CD1c-positive myeloid dendritic cell (primary cell): ENCODE data around the gene CTR9.

Experiments
- DNase-seq: peaks from one replicate; pipeline ENCODE4 v3.0.0-alpha.2; 2016; ENCODE audit errors: extremely low spot score

CTR9 gene

DNA sequence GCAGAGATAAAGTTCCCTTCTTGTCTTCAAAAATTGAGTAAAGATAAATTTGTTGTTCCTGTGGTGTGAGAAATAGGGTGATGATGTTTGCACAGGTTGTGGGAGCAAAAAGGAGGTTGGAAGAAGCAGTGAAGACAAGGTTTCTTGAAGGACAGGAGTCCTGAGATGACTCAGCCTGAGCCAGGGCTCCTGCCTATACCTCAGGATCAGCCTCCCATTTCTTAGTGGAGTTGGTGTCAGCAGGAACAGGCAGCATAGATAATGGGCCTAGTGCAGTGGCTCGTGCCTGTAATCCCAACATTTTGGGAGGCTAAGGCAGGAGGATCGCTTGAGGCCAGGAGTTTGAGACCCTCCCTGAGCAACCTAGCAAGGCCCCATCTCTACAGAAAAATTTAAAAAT, 29.0 kb downstream of the CTR9 start:
- DNase-seq: no peak

DNA sequence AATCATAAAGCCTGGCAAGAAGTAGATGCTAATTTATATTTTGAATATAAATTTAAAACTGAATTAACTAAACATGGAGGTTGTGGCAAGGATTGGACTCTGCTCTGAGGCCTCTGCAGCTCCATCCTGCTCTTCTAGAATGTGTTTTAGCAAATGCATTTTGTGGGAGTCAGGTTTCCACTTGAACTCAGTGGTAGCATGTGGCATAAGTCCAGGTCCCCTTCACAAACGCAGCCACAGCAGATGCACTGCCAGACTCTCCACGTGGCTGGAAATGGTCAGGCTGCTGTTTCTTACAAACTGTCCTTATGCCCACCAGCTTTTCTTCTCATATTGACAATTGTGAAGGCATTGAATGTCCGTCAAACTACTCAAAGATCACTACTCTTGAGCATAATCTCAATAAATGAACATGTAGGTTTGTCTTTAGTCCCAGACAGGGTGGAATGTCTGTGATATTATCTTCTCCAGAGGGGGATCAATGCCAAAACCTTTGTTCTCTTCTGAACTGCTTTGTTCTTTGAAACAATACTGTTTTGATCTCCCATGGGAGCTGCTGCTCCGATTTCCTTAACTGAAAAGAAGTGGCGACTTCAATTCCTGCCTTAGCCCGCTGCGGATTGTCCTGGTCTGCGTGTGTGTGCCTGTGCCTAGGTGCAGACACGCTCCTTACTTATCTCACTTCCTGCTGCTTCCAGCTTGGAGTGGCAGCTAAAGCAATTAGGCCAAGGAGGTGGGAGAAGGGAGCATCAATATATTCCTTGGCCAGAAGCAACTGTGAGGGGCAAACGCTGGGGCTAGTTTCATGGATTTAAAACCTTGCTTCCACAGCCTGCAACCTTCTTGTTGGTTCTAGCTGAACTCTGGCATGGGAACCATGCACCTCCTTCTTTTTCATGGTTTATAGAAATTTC, 33.4 kb downstream of the CTR9 start:
- DNase-seq: no peak

DNA sequence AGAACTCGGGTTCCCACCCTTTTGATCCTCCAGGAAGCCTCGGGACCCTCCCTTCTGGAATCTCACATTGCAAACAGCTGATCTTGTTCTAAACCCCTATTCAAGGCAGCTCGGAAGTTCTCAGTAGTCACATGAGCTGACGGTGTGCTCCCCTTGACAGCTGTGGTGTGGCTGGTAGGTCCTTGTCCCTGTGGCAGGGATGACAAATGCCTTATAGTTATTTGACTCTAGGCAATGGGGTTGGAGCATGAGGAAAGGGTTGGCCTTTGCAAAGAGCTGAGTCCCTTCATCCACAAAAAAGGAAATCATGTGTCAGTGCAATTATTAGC, 34.1 kb downstream of the CTR9 start:
- DNase-seq: no peak

DNA sequence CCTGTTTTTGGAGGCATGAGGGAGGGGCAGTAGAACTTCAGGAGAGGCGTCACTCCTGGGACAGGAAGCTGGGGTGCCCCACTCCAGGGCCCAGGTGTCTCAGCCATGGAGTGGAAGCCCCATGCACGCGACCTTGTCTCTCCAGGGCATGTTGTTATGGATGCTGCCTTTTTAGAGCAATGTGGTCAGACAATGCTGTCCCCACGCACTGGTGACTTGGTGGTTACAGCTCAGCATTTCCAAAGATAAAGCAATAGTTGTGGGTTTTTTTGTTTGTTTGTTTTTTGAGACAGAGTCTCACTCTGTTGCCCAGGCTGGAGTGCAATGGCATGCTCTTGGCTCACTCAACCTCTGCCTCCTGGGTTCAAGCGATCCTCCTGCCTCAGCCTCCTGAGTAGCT, 35.4 kb downstream of the CTR9 start:
- DNase-seq: no peak

DNA sequence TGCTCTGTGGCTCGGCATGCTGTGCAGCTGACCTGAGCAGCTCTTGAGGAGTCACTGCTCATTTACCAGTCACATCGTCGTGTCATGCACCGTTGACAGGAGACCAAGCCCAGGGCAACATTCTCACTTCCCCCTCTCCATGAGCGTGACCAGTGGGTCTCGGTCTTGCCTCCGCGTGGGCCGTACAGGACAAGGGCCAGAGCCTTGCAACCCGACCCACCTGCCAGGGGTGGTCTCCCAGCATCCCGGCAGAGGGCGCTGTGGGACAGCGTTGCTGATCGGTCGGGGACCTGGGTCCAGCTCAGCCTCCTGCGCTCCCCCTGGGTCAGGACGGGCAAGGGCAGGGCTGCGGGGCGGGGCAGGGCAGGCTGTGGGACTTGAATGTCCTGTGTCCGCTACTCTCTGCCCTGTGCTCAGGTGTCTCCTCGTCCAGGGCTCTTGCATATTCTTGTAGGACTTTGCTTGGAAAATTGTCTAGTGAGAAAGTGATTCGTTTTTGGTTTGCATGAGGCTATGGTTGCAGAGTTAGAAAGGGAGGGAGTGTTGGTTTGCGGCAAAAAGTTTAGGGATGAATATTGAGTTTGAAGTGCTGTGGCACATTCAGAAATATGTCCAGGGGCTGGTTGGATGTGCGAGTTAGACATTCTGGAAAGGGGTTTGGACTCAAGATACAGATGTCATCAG, 41.5 kb downstream of the CTR9 start:
- peak; percentile 93 for DNase-seq

DNA sequence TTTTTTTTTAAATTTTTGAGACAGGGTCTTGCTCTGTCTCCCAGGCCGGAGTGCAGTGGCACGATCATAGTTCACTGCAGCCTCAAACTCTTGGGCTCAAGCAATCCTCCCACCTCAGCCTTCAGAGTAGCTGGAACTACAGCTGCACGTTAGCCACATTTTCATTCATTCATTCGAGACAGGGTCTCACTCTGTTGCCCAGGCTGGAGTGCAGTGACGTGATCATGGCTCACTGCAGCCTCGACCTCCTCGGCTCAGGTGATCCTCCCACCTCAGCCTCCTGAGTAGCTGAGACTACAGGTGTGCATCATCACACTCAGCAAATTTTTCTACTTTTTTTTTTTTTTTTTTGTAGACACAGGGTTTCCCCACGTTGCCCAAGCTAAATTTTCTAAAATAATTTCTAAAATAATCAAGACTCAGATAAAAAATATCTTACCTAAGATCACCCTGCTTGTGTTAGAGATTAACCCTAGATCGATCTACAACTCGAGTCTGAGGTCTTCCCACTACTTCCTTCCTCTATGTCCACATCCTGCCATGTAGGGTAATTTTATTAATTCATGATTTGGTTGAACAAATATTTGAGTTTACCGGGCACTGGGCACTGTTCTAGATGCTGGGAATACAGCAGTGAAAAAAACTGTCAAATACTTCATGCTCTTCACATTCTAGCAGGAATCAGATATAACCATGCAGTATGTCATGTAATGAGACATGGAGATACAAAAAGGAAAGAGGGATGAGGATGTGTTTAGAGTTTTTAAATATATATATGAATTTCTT, 42.6 kb downstream of the CTR9 start:
- DNase-seq: no peak

DNA sequence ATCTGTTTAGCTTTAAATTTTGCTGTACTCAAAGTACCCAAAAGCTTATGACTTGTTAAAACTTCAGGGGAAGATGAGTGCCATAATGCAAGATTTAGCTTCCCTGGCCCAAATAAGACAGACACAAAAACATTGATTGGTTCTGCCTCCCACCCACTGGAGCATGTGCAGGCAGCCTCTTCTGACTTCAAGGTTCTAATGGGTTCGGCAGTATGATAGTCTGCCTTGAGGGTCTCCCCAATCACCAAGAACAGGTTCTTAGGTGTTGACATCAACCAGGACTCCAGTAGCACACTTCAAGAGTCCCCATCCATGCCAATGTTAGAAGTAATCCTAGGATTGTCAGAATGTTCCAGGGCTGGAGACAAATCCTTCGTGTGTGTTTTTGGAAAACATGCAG, 45.1 kb downstream of the CTR9 start:
- no peak for DNase-seq

DNA sequence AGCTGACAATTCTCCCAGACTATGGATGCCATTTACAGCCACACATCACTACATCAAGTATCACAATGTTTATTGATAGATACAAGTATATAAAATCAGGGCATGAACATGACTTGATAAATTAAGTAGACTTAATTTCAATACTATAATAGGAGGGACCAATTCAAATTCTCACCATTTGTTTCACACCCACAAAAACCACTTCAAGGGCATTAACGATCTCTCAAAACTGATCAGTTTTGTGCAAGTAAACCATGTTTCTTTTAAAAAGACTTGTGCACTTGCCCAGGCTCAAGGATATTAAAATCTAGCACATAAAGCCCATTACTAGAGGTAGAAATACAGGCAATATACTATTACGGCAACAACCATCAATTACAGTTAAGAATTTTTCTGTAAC, 46.0 kb downstream of the CTR9 start:
- DNase-seq: no peak

DNA sequence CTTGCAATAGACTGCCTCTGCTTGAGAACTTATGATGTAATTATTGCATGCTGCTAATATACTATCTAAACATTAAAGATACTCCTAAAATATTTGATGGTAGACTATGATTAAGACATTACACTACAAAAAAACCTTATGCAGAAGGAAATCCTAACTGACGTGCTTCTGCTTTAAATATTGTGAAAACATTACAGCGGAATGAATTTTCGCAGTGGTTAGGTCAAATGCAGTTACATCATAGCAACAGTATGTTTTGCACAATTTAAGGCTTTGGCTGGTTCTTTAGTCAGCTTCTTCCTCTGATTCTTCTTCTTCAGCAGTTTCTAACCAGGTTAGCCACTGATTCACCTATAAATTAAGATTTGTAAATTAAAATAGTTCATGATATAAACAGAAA, 46.5 kb downstream of the CTR9 start:
- peak; percentile 69 for DNase-seq

DNA sequence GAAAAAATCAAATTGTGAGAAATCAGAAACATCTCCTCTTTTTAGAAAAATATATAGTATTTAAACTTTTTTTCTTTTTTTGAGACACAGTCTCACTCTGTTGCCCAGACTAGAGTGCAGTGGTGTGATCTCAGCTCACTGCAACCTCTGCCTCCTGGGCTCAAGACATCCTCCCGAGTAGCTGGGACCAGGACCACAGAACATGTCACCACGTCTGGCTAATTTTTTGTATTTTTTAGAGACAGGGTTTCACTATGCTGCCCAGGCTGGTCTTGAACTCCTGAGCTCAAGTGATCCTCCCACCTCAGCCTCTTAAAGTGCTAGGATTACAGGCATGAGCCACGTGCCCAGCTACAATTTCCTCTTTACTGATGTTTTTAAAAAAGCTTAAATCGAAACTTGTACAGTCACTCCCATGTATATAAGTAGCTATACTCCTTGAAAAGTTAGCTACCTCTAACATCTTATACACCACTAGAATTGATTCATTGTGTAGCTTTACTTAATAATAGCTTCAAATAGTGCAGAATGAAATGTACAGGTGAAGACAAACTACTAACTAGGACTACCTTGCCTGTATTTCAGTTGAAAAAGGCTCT, 47.4 kb downstream of the CTR9 start:
- peak; percentile 35 for DNase-seq

DNA sequence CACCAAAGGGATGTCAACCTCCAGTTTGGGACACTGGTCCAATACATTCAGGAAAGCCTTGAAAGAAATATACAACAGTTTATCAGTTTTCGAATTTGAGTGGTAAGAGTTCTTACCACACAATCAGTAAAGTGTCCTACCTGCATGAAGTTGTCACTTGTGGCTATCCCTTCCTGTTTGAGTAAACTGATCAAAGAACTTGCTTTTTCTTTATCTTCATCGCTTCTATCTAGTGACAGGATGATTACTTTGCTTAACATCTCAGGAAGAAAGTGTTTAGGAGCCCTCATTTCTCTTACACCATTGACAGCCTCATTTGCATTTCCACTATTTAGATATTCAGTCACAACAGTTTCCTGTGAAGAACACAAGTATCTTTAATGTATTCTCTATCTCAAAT, 49.2 kb downstream of the CTR9 start:
- DNase-seq: no peak

DNA sequence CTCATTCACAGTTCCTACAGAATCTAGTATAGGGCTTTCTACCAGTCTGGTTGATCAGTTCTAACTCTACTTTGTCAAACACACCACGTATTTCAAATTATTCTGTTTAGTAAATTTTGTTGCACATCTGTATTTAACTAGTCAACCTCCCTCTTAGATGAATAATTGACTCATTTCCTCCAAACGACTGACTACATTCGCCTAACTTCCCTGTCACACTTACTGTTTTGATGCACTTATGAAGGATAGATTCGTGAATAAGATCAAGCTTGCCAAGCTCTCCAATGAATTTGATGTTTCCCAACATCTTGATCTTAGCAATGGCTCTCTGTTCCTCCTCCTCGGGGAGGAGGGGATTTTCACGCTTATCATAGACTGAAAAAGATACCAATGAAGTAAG, 52.6 kb downstream of the CTR9 start:
- DNase-seq: no peak

DNA sequence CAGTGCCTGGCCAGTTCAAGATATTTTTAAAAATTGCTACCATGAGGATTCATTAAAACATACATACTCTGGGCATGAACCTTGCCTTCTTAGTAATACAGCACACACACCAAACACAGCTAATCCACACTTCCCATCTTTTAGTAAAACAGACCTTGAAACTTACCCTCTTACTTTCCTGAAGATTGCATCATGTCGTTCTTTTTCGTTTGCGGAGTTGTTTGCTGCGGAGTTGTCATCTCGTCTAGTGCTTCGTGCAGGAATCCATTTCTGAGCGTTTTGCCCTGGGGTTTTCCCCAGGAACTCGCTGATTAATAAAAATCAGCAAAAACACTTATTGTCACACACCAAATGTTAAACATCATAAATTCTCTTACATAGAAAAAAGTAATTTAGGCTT, 54.7 kb downstream of the CTR9 start:
- no peak for DNase-seq

DNA sequence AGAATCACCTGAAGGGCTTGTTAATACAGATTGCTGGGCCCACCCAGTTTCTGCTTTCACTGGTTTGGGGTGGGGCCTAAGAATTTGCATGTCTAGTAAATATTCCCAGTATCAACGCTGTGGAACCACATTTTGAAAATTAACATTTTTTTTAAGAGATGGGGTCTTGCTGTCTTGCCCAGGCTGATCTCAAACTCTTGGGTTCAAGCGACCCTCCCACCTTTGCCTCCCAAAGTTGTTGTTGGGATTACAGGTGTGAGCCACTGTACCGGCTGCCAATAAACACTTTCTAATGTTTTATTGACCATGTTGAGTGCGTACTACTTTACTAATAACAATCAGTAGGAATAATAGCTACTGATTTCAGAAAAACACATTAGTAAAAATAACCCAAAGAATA, 55.2 kb downstream of the CTR9 start:
- no peak for DNase-seq

DNA sequence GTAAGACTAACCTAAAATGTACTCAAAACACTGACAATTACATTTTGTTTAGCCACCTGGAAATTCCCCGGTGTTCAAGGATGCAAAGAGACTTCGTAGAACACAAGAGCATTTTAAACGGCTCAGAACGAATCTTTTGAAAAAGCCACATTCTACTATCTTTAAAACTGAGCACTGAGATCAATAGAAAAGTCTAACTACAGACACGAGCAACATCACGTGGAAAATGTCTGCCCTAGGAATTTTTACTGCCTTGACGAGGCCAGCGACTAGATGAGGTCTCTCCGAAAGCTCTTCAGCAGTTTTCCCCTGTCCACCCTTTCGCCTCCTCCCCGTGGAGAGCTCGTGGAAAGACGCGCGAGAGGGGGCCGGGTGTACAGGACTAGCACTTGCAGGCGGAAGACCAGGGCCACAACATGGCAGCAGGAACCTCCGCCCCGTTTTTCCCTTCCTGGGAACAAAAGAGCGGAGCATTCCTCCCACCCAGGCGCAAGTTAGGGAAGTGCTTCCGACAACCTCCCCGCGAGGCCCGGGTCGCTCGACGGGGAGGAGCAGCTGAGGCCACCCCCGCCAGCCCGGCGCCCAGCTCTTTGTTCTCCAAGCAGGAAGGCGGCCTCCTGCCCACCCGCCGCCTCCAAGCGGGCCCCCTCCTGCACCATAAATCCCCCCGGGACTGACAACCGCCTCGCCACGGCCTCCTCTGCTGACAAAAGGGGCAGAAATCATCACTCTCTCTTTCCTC, 56.6 kb downstream of the CTR9 start:
- DNase-seq: peak; percentile 91

DNA sequence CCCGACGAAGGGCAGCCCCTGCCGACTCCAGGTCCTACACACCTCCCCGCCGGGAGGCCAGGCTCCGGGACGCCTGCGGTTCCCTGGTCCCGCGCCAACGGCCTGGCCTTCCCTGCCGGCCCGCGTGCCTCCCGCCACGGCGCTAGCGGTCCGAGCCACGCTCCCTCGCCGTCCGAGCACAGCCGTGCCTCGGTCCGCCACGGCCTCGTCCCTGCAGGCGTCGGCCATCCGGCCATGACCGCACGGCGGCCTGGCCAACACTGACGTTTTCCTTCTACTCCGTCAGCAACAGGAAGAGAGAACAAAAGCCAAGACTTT, 57.1 kb downstream of the CTR9 start:
- no peak for DNase-seq

DNA sequence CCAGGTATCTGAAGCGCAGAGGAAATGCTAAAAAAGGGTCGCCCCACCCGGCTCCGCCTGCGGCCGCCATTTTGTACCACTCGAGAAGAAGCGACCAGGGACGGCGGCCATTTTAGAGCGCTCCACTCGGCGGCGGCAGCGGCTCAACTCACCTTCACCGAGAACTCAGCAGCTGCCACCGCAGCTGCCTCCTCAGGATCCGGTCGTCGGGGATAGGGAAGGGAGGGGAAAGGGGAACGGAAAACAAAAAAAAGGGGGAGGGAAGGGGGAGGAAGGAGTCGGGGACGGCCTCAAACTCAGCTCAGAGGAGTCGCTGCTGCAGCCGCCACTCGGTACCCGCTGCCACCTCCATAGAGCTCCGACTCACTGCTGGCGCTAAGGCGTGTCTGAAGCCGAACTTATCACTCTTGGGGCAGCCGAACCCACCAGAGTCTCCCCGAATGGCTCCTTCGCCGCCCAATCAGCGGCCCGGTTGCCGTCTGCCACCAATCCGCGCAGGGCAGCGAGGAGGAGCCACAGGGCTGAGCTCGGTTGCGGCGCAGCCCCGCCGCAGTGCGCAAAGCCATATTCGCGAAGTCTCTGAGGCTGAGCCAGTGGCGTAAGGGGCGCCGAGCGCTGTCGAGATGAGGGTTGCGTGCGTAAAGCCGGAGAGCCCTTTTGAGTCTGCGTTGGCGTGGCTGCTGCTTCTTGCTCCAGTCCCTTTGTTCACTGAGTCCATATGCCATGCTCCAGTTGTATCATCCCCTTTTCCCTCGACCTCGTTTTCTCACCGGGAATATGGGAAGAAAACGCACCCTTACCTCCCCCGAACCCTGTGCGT, 57.7 kb downstream of the CTR9 start, which contains the start of gene EIF4G2:
Gene EIF4G2, minus strand, starts transcription at position 374 of the 820 bp plus-strand sequence.
- peak; percentile 99 for DNase-seq

DNA sequence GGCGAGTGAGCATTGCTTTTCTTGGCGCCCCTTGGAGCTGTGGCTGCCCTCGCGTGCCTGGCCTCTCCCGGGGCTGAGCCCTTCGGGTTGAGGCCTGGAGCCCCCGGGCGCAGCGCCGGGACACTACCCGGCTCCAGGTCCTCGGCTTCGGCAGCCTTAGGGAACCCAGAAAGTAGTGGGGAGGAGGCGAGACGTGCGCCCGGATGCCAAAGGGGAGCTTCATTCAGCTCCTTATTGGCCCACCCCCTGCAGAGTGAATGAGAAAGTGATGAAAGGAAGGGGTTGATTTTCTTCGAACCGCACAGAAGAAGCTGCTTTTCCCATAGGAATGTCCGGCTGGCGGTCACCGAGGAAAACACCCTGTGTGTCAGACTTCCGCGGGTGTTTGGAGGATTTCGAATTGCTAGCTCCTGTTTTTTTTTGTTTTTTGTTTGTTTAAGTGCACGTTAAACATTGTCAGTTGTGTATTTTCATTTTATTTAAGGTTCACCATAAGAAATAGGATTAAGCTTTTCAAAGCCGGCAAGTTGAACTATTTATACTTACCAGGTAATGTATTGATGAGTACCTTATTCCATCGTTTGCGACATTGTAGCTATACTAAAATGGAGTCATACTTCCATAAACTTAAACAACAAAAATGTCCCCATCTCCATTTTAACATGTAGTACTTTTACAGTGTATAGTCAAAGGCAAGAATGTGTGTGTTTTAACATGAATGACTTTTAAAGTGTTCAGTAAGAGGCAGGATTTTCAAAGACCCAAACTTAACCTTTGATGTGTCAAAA, 58.5 kb downstream of the CTR9 start:
- no peak for DNase-seq

DNA sequence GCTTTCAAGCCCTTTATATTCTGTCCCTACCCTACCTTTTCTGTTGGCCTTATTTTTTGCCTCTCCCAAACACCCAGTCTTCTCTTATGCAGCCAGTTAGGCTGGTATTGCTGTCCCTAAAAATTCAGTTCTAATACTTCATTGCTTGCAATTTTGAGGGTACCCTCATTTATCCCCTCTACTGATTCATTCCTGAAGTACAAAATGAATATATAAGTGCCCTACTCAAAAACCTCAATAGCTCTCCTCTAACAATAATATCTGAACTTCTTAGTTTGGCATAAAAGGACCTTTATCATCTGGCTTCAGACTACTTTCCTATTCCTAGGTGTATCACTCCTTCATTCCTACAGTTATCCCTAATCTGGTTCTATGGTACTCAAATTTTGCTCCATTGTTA, 62.9 kb downstream of the CTR9 start:
- no peak for DNase-seq

DNA sequence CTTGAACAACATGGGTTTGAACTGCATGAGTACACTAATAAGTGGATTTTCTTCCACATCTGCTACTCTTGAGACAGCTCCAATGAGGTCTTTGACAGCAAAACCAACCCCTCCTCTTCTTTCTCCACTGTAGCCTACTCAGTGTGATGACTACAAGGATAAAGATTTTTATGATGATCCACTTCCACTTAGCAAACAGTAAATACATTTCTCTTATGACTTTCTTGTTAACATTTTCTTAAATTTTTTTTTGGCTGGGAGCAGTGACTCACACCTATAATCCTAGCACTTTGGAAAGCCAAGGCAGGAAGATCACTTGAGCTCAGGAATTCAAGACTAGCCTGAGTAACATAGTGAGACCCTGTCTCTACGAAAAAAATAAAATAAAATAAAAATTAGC, 67.5 kb downstream of the CTR9 start:
- no peak for DNase-seq
